Measurements from ENCODE around the gene LGALS8.

Gene LGALS8

DNA sequence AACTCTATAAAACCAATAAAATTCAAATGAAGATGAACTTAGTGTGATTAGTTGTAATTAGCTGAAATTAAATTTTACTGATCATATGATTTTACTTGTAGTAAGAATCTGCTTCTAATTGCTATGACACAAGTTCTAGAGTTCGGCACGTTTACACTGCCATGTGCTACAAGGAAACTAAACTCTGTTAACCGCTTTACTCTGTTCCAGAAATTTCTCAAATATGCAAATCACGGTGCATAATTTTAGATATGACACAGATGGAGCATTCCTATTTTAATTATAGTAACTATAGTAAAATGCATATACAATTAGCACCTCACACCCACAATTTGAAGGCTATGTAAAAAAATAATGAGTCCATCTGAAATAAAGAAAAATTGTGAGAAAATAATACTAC lies 65.7 kb downstream of the LGALS8 start:
- DNase-seq (ENCODE audit: low read depth in 2 of 2), result no peak

GRCh38 chr1:236590553-236591150 lies 66.9 kb downstream of the LGALS8 start:
- no peak for DNase-seq (ENCODE audit: low read depth in 2 of 2)

DNA sequence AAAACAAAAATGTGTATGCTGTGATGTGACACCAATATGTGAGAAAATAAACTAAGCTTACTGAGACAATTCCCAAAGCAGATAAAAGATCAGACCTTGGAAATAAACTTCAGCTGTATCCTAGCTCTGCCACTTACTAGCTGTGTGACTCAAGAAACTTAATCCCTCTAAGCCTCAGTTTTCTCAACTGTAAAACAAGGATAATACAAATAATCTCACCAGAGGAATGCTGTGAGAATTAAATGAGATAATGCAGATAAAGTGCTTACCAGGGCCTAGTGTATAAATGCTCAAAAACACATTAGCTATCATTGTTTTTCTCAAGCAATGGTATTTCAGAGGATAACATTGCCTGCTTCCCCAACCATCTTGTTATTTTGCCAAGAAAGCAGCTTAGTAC lies 78.4 kb downstream of the LGALS8 start:
- no peak for DNase-seq (ENCODE audit: low read depth in 2 of 2)

Data from stimulated activated CD4-positive, alpha-beta T cell treated with anti-CD3 and anti-CD28 coated beads, Interleukin-4, amount 100 ng/mL, for 48 hours (primary cell).